ENCODE data around the gene PPP2R1B. TPM values are rescaled to one million over a fixed set of nuclear protein-coding genes. Genes with fewer than 3 reads are reported as not detected.
A peak's percentile ranks its signal among the peaks of the same experiment; 100 is the strongest.

Gene PPP2R1B
- total RNA-seq, 1 donor from 2014 or later = 44.5 TPM

- FAIRE-seq (peak; percentile 56), DNase-seq (ENCODE audit: low read depth) (peak; percentile 54)
- Histone ChIP-seq H2AFZ (ENCODE audit: low read depth, low read length) (no peak overlapping the region), H3K9ac (ENCODE audit: low read length) (no peak overlapping the region), H3K36me3 (ENCODE audit: insufficient read depth, low read length) (no peaks in the 10 kb centered on the region), H3K4me2 (ENCODE audit: low read length) (no peak overlapping the region), H3K4me1 (ENCODE audit: insufficient read depth, low read length) (no peaks in the 10 kb centered on the region), H3K9me3 (ENCODE audit: insufficient read depth, low read depth, low read length) (no peaks in the 10 kb centered on the region), H3K79me2 (ENCODE audit: insufficient read depth, low read length) (no peaks in the 10 kb centered on the region), H4K20me1 (ENCODE audit: insufficient read depth, low read length) (no peaks in the 10 kb centered on the region), H3K27me3 (ENCODE audit: insufficient read depth, low read length) (no peaks in the 10 kb centered on the region), H3K4me3 (ENCODE audit: insufficient read depth, low read depth, low read length) (no peak overlapping the region), H3K27ac (ENCODE audit: low read depth, low read length) (no peak overlapping the region)
- peak; percentile 85 for TF ChIP-seq CTCF (IDR thresholded peaks at IDR 0.05; ENCODE audit: insufficient read depth, low read depth, low read length)
- TF ChIP-seq EZH2 (IDR thresholded peaks at IDR 0.05; ENCODE audit: insufficient read depth, low read length) = no peak
- Mint-ChIP-seq H3K36me3 (ENCODE audit: low read depth, unreplicated experiment) (no peaks in the 10 kb centered on the region), H3K27ac (ENCODE audit: unreplicated experiment) (no peak overlapping the region), H3K4me3 (ENCODE audit: unreplicated experiment) (no peak overlapping the region), H3K4me1 (ENCODE audit: low read depth, unreplicated experiment) (peaks cover 3% of the 10 kb centered on the region), H3K9me3 (ENCODE audit: unreplicated experiment) (no peaks in the 10 kb centered on the region), H3K27me3 (ENCODE audit: low read depth, unreplicated experiment) (no peaks in the 10 kb centered on the region)
These were observed 11.2 kb upstream of the PPP2R1B start for GRCh38 chr11:111777094-111778046.

- Histone ChIP-seq H3K27me3 (ENCODE audit: insufficient read depth, low read length) (no peaks in the 10 kb centered on the region), H3K9ac (ENCODE audit: low read length) (no peak overlapping the region), H3K4me2 (ENCODE audit: low read length) (no peak overlapping the region), H3K9me3 (ENCODE audit: insufficient read depth, low read depth, low read length) (no peaks in the 10 kb centered on the region), H3K4me3 (ENCODE audit: insufficient read depth, low read depth, low read length) (no peak overlapping the region), H3K4me1 (ENCODE audit: insufficient read depth, low read length) (no peaks in the 10 kb centered on the region), H2AFZ (ENCODE audit: low read depth, low read length) (no peak overlapping the region), H3K79me2 (ENCODE audit: insufficient read depth, low read length) (no peaks in the 10 kb centered on the region), H3K27ac (ENCODE audit: low read depth, low read length) (no peak overlapping the region), H3K36me3 (ENCODE audit: insufficient read depth, low read length) (no peaks in the 10 kb centered on the region), H4K20me1 (ENCODE audit: insufficient read depth, low read length) (no peaks in the 10 kb centered on the region)
- no peak overlapping the region for H3K27ac Mint-ChIP-seq (ENCODE audit: unreplicated experiment)
- DNase-seq (ENCODE audit: low read depth) = no peak
- H3K9me3 Mint-ChIP-seq (ENCODE audit: unreplicated experiment) = no peaks in the 10 kb centered on the region
- H3K27me3 Mint-ChIP-seq (ENCODE audit: low read depth, unreplicated experiment) = no peaks in the 10 kb centered on the region
- TF ChIP-seq EZH2 (IDR thresholded peaks at IDR 0.05; ENCODE audit: insufficient read depth, low read length) (no peak), CTCF (IDR thresholded peaks at IDR 0.05; ENCODE audit: insufficient read depth, low read depth, low read length) (no peak)
- H3K4me1 Mint-ChIP-seq (ENCODE audit: low read depth, unreplicated experiment) = peaks cover 3% of the 10 kb centered on the region
- no peak for FAIRE-seq
- H3K4me3 Mint-ChIP-seq (ENCODE audit: unreplicated experiment) = no peak overlapping the region
- no peaks in the 10 kb centered on the region for H3K36me3 Mint-ChIP-seq (ENCODE audit: low read depth, unreplicated experiment)
These were observed 10.4 kb upstream of the PPP2R1B start for GRCh38 chr11:111776398-111777093.

Data from astrocyte (in vitro differentiated cells and primary cell).